Kidney tubule cell (primary cell): ENCODE measurements around the gene EFCAB14.
A peak's percentile ranks its signal among the peaks of the same experiment; 100 is the strongest.
"Not testable (repeated sequence)": the region's sequence is repeated elsewhere in the genome, so short reads cannot be mapped to it uniquely, and the experiment has no call there.

ENCODE experiments used
- DNase-seq: peaks from one replicate; pipeline ENCODE4 v3.0.0-alpha.2; 2018; ENCODE audit warnings: low spot score

EFCAB14 gene, protein sequence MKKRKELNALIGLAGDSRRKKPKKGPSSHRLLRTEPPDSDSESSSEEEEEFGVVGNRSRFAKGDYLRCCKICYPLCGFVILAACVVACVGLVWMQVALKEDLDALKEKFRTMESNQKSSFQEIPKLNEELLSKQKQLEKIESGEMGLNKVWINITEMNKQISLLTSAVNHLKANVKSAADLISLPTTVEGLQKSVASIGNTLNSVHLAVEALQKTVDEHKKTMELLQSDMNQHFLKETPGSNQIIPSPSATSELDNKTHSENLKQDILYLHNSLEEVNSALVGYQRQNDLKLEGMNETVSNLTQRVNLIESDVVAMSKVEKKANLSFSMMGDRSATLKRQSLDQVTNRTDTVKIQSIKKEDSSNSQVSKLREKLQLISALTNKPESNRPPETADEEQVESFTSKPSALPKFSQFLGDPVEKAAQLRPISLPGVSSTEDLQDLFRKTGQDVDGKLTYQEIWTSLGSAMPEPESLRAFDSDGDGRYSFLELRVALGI

DNA sequence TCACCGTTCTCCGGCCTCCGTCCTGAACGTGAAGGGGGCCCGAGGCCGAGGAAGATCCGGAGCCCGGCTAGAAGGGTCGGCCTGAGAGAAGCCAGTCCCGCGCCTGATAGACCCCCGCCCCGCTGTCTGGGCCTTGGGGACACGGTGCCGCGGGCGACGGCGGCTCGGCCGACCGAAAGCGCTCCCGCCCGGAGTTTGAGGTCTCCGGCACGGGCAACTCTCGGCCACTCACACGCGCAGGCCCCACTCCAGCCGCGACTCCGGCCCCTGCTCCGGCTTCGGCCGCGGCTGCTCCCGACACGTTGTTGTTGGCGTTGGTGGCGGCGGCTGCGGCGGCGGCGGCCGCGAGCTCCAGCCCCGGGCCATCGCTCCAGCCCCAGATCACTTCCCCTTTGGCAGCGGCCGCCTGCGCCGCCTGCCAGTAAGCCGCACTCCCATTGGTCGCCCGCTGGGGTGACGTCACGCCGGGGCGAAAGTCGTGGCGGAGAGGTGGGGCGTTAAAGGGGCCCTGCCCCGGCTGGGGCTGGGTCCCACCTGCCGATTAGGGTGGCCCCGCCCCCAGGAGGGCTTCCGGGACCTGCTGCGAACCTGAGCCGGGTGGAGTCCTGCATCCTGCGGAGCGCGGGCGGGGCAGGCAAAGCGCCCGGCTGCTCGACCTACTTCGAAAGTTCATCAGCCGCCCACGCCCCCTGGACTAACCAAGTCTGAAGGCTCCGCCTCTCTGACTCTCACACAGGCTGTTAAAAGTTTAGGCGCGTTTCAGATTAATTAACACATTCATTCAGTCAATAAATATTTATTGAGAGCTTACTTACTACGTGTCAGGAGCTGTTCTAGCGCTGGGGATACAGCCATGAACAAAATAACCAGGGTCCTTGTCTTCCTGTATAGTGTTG, at the start of gene EFCAB14:
EFCAB14 (minus strand) TSS at position 388 of the 896 bp plus-strand sequence. CDS start 1,027 bp downstream, outside the sequence.
- DNase-seq, result peak; percentile 97

DNA sequence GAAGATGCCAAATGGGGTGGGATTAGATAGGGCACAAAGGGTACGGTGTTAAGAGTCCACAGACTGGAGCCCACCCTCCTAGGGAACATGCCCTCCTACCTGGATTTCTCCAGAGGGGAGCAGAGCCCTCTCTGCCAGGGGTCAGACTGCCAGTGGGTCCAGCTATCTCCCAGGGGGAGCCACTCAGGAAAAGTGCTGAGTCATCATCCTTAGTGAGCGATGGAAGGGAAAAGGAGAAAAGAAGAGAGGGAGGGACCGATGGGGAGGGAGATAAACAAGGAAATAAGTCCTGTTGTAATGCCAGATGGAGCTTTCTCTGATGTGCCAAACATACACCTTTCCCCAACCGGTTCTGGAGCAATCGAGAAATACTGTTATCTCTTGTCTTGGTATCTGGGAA, 49.5 kb upstream of the EFCAB14 start:
- DNase-seq, result no peak

DNA sequence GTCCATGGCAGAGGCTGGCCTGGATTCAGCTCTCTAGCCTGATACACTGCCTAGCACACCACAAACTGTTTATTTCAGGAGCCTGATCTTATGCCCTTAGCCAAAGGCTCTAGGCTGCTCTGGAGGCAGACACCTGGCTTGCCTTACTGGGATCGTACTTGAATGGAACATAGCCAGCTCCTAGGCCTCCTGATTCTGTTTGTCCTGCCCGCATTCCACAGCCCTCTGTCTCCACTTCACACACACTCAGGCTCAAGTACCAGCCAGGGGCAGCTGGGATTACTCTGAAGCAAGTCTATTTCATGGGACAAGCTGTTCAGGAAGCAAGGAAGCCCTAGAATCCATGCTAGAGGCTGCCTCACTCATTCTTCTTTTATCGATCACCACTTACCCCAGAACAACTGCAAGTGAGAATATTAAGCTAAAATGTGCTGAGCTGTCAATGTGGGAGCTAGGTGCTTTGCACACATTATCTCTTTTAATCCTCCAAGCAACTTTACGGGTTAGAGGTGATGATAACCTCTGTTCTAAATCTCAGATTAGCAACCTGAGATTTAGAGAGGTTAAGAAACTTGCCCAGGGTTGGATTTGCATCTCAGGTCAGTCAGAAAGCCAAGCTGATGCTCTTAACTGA, 48.9 kb upstream of the EFCAB14 start:
- DNase-seq, result no peak

DNA sequence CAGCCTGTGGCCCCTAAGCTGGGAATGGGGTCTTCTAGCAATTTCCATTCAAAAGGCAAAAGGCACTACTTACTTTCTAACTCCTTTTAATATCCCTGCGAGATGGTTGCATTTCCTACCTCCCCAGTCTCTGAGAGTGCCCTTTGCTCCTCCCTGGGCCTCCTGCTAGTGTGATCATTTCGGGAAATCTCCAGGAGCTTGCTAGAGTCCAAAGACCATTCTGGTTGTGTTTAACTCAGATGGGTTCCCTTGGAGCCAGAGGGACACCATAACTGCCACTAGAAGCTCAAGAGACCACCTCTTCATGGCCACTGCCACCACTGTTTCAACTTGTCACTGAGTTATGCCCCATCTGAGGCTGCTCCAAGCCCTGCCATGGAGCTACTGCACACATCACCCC, 45.5 kb upstream of the EFCAB14 start:
- DNase-seq, result no peak

DNA sequence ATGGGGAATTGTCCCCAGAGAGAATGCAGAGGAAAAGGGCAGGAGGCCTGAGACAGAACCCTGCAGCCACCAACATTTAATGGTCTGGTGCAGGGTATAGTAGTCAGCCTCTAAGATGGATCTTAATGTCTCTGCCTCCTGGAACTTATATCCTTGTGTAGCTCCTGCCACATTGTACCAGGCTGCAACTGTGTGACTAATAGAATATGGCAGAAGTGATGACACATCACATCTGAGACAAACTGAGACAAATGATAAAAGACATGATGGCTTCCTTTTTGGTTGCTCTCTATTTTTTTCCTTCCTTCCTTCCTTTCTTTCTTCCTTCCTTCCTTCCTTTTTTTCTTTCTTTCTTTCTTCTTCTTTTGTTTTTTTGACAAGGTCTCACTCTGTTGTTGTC, 42.8 kb upstream of the EFCAB14 start:
- peak; percentile 26 for DNase-seq

DNA sequence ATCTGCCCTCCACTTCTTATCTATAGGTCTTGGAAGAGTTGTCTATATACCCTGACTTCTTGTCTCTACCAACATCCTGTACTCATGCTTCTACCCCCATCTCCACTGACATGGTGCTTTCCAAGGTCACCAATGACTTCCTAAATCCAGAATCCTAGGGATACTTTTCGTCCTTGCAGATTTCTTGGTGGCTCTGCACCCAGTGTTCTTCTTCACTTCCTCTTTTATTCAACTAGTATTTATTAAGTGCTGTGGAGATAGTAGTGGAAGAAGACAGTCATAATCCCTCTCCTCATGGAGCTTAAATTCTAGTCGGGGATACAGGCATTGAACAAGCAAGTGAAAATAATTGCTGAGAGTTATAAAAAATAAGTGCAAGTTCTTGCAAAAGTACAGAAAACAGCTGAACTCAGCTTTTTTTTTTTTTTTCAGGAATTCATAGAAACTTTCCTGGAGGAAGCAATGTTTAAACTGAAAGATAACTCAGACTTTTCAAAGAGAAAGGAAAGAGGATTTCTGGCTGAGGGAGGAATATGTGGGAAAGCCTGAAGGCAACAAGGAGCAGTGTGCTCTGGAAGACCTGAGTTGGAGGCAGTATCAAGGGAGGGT, 41.7 kb upstream of the EFCAB14 start:
- DNase-seq, result no peak

DNA sequence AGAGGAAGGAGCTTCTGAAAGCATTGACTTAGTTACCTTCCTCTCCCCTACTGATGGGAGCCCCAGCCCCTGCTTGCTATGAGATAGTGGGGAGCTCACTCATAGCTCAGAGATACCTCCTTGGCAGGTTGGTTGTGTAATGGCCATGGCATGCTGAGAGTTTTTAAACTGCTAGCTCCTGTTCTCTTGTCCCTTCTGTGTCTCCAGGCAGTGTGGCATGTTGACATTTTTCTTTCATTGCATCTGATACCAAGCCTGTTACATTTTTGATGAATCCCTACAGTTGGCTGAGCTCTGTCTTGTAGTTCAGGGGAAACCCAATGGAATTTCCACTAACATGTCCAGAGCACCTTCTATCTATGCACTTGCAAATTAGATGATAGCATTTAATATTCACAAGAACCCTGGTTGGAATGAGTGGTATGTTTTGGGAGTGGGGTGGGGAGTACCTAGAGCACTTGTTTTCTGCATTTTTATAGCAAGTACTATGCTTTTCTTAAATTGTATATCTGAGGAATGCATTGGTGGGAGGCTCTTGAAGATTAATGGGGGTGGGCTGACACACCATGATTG, 39.1 kb upstream of the EFCAB14 start:
- peak; percentile 53 for DNase-seq

DNA sequence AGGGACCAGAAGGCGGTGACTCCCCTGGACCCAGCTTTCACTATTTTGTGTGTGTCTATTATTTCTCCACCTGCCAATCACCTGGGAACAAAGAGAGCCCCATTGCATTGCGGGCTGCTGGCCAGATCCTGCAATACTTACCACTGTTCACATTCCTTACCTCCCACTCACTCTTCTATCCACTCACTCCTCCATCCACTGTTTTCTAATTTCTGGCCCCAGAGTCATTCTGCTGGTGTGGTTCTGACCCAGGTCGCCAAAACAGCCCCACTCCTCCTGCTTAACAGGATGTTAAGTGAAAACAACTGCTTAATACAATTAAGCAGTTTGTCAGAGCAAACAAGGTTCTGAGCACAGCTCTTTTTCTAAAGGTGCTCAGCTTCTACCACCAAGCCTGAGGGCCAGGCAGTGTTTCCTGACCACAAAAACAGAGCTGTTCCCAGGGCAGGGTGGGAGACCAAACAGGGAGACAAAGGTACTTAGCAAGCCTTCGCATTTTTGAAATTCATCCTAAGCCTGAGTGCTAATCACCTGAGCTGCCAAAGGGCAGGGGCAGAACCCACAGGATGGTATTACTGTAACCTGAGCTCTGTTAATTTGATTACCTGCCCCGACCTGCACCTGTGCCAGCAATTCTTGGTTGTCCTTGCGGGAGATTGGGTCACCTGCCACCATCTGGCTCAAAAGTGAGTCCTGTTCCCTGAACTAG, 38.5 kb upstream of the EFCAB14 start:
- peak; percentile 76 for DNase-seq

DNA sequence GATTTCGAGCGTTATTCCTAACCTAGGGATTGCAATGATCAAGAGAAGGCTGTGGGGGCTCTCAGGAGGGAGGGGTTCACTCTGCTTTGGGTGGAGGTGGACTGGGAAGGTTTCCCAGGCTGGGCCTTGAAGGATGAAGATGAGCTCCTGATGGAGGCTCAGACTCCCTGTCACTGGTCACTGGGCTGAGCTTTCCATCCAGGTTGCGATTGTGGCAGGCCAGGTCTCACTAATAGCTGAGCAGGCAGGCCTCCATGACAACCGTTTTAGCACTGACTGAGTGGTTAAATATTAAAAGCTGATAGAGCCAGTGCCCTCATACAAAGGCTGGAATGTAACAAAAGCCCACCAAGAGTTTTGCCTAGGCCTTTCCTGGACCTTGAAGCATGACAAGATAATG, 36.2 kb upstream of the EFCAB14 start:
- peak; percentile 70 for DNase-seq

DNA sequence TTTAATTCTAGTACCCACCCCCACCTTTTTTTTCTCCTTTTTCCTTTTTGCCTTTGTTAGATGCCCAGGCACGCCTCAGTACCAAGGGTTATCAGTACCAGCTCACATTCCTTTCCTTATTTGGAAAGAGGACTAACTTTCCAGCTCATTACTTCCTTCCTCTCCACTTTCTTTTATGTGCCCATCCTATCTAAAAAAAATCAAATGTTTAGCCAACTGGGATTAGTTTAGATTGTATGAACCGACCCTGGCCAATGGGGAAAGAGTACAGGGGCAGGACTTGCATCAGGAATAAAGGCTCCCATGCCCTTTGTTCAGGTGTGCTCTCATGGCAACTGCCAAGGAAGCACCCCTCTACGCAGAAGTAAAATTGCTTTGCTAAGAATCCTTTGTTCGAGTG, 35.8 kb upstream of the EFCAB14 start:
- peak; percentile 59 for DNase-seq

DNA sequence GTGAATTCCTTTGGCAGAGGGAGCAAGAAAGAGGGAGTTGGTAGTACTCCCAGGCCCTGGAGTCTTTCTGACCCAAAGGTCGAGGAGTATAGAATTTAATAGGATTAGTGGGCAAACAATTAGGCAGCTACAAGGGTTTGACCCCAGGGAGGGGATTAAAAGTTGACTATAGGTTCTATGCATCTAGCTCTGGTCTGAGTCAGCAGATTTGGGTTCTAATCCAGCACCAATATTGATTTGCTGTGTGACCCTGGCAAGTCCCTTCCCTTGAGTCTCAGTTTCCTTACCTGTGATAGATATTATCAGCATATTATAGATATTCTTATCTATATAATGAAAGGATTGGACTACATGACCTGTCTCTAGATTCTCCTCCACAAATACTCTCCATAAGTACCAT, 35.1 kb upstream of the EFCAB14 start:
- no peak for DNase-seq

DNA sequence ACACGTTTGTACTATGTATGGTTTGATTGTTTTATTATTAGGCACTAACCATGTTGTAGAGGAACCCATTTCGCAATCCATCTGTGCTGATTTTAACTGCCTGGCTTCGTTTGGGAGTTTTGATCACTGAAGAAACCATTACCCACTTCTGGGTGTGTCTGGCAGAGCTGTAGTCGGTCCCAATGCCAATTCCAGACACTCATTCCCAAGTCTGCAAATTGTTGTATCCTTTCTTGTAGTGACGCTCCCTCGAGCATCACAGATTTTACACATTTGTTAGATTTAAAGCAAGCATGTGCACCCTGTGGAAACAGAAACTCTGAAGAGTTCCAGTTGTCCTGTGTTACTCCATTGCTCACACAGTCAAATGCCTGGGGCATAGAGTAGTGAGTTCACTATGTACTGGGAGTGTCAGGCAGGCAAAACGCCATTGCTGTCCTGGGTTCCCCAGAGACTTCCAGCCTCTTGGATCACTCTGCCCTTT, 31.0 kb upstream of the EFCAB14 start:
- DNase-seq, result no peak

DNA sequence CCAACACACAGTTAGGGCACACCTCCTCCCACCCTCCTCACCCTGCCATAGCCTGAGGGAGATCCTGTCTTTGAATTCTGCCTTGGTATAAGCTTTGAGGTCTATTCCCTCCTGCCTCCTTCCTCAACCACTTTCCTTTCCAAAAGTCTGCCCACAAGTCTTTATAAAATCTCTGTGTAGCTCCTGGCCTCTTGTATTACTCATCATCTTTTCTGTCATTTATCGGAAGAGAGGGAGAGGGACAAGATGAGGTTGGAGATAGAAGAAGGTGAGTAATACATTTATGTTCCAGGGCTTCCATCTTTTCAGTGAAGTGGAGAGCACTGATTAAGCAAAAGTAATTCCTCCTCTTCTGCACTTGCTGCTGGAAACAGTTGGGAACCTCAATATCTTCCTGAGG, 30.5 kb upstream of the EFCAB14 start:
- peak; percentile 30 for DNase-seq

DNA sequence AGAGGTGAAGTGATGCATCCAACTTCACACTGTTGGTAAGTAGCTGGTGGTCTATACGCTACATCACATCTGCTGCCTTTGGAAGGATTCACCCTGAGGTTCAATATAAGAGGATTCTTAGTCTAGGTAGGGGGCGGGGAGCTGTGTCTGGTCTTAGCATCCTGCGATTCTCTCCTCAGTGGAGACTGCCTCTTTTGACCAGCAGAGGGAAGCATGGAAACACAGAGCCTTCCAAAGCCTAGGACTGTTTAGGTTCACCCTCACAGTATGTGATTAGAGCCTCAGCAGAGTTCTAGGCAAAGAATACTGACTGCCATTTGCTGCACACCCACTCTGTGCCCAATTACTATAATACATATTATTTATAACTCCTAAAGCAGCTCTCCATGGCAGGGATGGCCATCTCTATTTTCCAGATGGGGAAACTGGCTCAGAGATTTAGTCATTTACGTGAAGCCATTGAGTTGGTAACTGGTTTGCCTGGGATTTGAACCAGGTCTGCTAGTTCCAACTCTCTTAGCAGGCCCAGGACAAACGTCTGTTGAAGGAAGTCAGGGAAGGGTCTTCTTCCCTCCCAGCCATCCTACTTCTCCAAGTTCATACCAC, 28.9 kb upstream of the EFCAB14 start:
- DNase-seq, result peak; percentile 64

DNA sequence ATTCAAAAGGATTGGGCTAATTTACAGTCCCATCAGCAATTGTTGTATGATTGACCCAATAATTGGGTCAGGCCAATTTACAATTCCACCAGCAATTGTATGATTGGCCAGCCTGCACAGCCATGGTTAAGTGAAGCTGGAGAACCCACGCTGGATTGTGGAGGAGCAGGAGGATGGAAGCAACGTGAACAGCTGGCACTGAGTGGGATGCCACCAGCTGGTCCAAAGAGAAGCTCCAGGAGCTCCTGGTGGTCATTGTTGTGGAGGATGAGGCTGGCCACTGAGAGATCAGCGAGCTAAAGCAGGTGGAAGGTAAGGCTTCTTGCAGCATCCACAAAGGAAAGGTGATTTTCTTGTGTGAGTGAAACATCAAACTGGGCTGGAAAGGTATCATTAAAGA, 23.2 kb upstream of the EFCAB14 start:
- no peak for DNase-seq

DNA sequence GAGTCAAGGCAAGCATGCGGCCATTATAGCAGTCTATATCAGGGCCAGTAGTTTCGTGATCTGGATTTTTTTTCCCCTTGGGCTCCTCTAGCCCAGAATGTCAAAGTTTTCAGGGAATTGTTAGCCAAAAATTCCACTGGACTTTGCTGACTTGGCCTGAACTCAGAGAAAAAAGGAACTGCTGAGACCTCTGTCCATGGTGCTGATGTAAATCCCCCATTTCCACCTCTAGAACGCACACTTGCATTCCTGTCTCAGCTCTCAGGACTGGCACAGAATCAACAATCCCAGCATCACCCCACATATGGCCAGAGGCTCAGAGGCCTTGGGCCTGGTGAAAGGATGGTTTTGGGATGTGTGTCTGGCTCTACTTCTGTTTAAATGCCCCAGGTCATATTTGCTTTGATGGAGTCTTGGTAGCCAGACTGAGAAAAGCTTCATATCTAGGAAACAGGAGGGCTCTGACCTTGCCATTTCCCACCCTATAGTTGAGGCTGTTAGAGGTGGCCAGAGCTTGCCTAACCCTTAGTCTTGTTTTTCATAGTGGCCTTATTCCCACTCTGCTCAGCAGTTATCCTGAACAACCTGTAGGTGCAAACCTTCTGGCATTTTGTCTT, 16.9 kb upstream of the EFCAB14 start:
- DNase-seq, result peak; percentile 57

DNA sequence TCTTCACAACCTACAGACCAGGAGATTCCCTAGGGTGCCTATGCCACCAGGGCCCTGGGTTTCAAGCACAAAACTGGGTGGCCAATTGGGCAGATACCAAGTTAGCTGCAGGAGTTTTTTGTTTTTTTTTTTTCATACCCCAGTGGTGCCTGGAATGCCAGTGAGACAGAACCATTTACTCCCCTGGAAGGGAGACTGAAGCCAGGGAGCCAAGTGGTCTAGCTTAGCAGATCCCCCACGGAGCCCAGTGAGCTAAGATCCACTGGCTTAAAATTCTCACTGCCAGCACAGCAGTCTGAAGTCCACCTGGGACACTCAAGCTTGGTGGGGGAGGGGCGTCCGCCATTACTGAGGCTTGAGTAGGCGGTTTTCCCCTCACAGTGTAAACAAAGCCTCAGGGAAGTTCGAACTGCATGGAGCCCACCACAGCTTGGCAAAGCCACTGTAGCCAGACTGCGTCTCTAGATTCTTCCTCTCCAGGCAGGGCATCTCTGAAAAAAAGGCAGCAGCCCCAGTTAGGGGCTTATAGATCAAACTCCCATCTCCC, 9.5 kb upstream of the EFCAB14 start:
- DNase-seq, result not testable (repeated sequence)

DNA sequence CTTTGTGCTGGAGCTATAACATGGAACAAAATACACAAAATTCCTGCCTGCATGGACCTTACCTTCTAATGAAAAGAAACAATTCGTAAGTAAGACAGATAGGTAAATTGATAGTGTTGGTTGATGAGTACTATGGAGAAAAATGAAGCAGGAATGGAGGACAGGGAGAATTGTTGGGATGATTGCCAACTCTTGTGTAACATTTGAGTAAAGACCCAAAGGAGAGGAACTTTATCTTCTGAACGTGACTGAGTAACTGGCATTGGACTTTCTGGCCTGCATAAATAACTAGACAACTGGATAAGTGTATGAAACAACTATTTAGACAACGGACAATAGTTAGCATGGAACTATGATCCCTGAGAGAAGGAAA, 6.8 kb upstream of the EFCAB14 start:
- DNase-seq, result peak; percentile 44

DNA sequence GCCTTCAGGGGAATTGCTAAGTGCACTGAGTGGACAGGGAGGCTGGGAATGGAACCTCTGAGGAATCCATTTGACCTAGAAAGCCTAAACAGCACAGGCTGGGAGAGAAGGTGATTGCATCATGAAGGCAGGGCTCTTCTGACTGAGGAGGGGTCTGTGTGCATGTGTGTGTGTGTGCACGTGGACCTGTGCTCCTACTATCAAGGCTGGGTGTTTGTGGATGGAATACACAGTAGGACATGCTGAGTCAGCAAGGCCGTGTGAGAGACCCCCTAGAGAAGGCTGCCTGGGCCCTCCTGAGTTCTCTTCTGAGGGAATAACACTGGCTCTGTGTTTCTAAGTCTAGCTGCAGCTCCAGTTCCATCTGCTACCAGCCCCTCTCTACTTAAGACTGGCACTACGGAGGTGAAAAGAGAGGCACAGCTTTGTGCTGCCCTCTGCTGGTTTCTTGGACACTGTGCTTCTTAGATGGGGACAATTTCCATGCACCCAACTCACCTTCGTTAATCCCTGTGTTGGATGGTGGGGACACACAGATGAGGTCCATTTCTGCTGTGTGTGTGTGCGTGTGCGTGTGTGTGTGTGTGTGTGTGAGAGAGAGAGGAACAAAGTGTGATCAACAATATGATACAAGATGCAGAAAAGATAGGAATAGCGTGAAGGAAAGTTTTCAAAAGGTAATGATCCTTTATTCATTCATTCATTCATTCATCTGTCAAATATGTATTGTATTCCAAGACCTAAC, 6.2 kb upstream of the EFCAB14 start:
- peak; percentile 79 for DNase-seq
